ENCODE measurements around the gene CIBAR2.

- no peak for TF ChIP-seq ZNF274 (IDR thresholded peaks at IDR 0.05; ENCODE audit: insufficient read depth, insufficient read length)
- no peak for TF ChIP-seq EP300 (IDR thresholded peaks at IDR 0.05; ENCODE audit: borderline replicate concordance in 1 of 2, control insufficient read depth in 1 of 2, low read depth in 2 of 2, low read length in 2 of 2)
- TF ChIP-seq SMC3 (IDR thresholded peaks at IDR 0.05; ENCODE audit: borderline replicate concordance, low read length), result no peak
- TF ChIP-seq JUNB (IDR thresholded peaks at IDR 0.05), result no peak
- TF ChIP-seq BRCA1 (IDR thresholded peaks at IDR 0.05; ENCODE audit: low read depth, low read length), result no peak
- no peak for TF ChIP-seq SMARCA5 (IDR thresholded peaks at IDR 0.05)
- TF ChIP-seq CTCF (IDR thresholded peaks at IDR 0.05 in 2 of 3, conservative IDR thresholded peaks at IDR 0.05 in 1 of 3; ENCODE audit: control insufficient read depth in 2 of 3, extremely low read depth in 1 of 3, insufficient read depth in 1 of 3, low read depth in 3 of 3, low read length in 3 of 3), result no peak
- no peak for TF ChIP-seq USF1 (IDR thresholded peaks at IDR 0.05; ENCODE audit: borderline replicate concordance, extremely low read length, insufficient read depth, low read depth, low read length)
- no peak for TF ChIP-seq BCLAF1 (IDR thresholded peaks at IDR 0.05)
Observed at GRCh38 chr16:85072947-85073346, 39.3 kb downstream of the CIBAR2 start.
